Measurements from ENCODE around the gene MIPEP. TPM values are rescaled to one million over a fixed set of nuclear protein-coding genes. Genes with fewer than 3 reads are reported as not detected.

The MIPEP gene
- polyA plus RNA-seq, 1 donor from 2014 or later = 9.1 TPM

- Histone ChIP-seq H3K79me2 (replicated peaks; ENCODE audit: insufficient read depth, low read length) (no peaks in the 10 kb centered on the region), H3K9me2 (ENCODE audit: insufficient read depth, low read length) (no peaks in the 10 kb centered on the region), H3K4me2 (ENCODE audit: low read length) (no peak overlapping the region), H4K20me1 (ENCODE audit: insufficient read depth) (no peaks in the 10 kb centered on the region), H3K27me3 (ENCODE audit: insufficient read depth, low read depth, low read length) (no peaks in the 10 kb centered on the region), H3K27ac (ENCODE audit: low read length) (no peak overlapping the region), H2AFZ (ENCODE audit: low read depth, low read length) (no peak overlapping the region), H3K36me3 (ENCODE audit: insufficient read depth, low read length) (no peaks in the 10 kb centered on the region), H3K9ac (ENCODE audit: low read length) (no peak overlapping the region), H3K4me3 (ENCODE audit: low read length) (no peak overlapping the region), H3K9me3 (ENCODE audit: low read length) (no peaks in the 10 kb centered on the region), H3F3A (ENCODE audit: insufficient read depth, low read length, poor library complexity, severe bottlenecking) (no peaks in the 10 kb centered on the region)
- TF ChIP-seq REST (IDR thresholded peaks at IDR 0.05; ENCODE audit: borderline replicate concordance) = no peak
Observed at GRCh38 chr13:23778002-23778652, 111.1 kb downstream of the MIPEP start.

DNA sequence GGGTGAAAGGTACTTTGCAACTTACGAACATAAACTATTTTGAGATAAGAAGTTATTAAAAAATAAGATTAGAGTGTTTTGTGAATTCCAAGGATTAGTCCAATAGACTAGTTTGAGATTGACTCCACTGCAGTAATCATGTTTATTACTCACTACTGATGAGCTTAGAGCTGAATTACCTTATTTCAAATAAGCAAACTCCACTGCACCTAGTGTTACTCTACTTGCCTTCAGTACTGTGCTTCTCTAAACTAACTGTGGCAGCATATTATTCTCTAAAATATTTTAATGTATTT lies 111.7 kb downstream of the MIPEP start:
- TF ChIP-seq EP300 (conservative IDR thresholded peaks at IDR 0.05; ENCODE audit: poor library complexity, severe bottlenecking) (no peak), REST (IDR thresholded peaks at IDR 0.05; ENCODE audit: borderline replicate concordance) (no peak), CTCF (IDR thresholded peaks at IDR 0.05; ENCODE audit: poor library complexity, severe bottlenecking) (no peak), RAD21 (conservative IDR thresholded peaks at IDR 0.05) (no peak), MXI1 (conservative IDR thresholded peaks at IDR 0.05; ENCODE audit: poor library complexity, severe bottlenecking) (no peak), SMC3 (conservative IDR thresholded peaks at IDR 0.05; ENCODE audit: poor library complexity) (no peak), POLR2AphosphoS5 (IDR thresholded peaks at IDR 0.05) (no peak), EZH2 (IDR thresholded peaks at IDR 0.05; ENCODE audit: borderline replicate concordance, insufficient read depth, low read length, poor library complexity, severe bottlenecking) (no peak), TAF1 (IDR thresholded peaks at IDR 0.05; ENCODE audit: low read depth) (no peak)
- no peak overlapping the region for H3K27ac ChIP-seq (ENCODE audit: low read length)
- H3F3A ChIP-seq (ENCODE audit: insufficient read depth, low read length, poor library complexity, severe bottlenecking) = no peaks in the 10 kb centered on the region
- H4K20me1 ChIP-seq (ENCODE audit: insufficient read depth) = no peaks in the 10 kb centered on the region
- H3K79me2 ChIP-seq (replicated peaks; ENCODE audit: insufficient read depth, low read length) = no peaks in the 10 kb centered on the region
- no peaks in the 10 kb centered on the region for H3K9me3 ChIP-seq (ENCODE audit: low read length)
- no peak overlapping the region for H3K4me2 ChIP-seq (ENCODE audit: low read length)
- no peak overlapping the region for H3K9ac ChIP-seq (ENCODE audit: low read length)
- no peak overlapping the region for H3K4me3 ChIP-seq (ENCODE audit: low read length)
- H3K9me2 ChIP-seq (ENCODE audit: insufficient read depth, low read length) = no peaks in the 10 kb centered on the region
- no peaks in the 10 kb centered on the region for H3K36me3 ChIP-seq (ENCODE audit: insufficient read depth, low read length)
- no peak overlapping the region for H2AFZ ChIP-seq (ENCODE audit: low read depth, low read length)
- no peaks in the 10 kb centered on the region for H3K27me3 ChIP-seq (ENCODE audit: insufficient read depth, low read depth, low read length)

All from neural cell (in vitro differentiated cells).